ENCODE results near the gene MS4A12.
"Not testable (repeated sequence)": the region's sequence is repeated elsewhere in the genome, so short reads cannot be mapped to it uniquely, and the experiment has no call there.

The MS4A12 gene

GRCh38 chr11:60530454-60531100 is 38.0 kb downstream of the MS4A12 start:
- no peaks in the 10 kb centered on the region for H4K20me1 ChIP-seq (ENCODE audit: insufficient read depth, low read length, poor library complexity, severe bottlenecking)
- H3K4me1 ChIP-seq (ENCODE audit: insufficient read depth, low read length, poor library complexity, severe bottlenecking): no peaks in the 10 kb centered on the region
- no peaks in the 10 kb centered on the region for H3K36me3 ChIP-seq (ENCODE audit: insufficient read depth, low read length)
- no peak overlapping the region for H3K9ac ChIP-seq (ENCODE audit: low read depth, low read length, poor library complexity, severe bottlenecking)
- TF ChIP-seq CTCF (conservative IDR thresholded peaks at IDR 0.05; ENCODE audit: low read length): no peak
- TF ChIP-seq EZH2phosphoT487 (IDR thresholded peaks at IDR 0.05; ENCODE audit: borderline replicate concordance): no peak
- no peak overlapping the region for H2AFZ ChIP-seq (ENCODE audit: low read length)
- H3K4me3 ChIP-seq (ENCODE audit: low read length, poor library complexity, severe bottlenecking): no peak overlapping the region
- H3K79me2 ChIP-seq (ENCODE audit: insufficient read depth, low read length): no peaks in the 10 kb centered on the region
- no peaks in the 10 kb centered on the region for H3K9me2 ChIP-seq (replicated peaks; ENCODE audit: low read depth, low read length)
- H3K4me2 ChIP-seq (ENCODE audit: low read depth, low read length, poor library complexity, severe bottlenecking): no peak overlapping the region
- H3K27me3 ChIP-seq (ENCODE audit: insufficient read depth, low read length, poor library complexity, severe bottlenecking): no peaks in the 10 kb centered on the region
- H3K9me3 ChIP-seq (ENCODE audit: insufficient read depth, low read depth, low read length): no peaks in the 10 kb centered on the region
- H3F3A ChIP-seq (ENCODE audit: low read depth): no peaks in the 10 kb centered on the region

GRCh38 chr11:60532383-60532782 is 39.8 kb downstream of the MS4A12 start:
- H3K79me2 ChIP-seq (ENCODE audit: insufficient read depth, low read length); H3K9me3 ChIP-seq (ENCODE audit: insufficient read depth, low read depth, low read length): not testable (repeated sequence)

GRCh38 chr11:60538627-60539026 is 46.0 kb downstream of the MS4A12 start:
- not testable (repeated sequence) for H3K4me3 ChIP-seq (ENCODE audit: low read length, poor library complexity, severe bottlenecking); H2AFZ ChIP-seq (ENCODE audit: low read length); H3K4me2 ChIP-seq (ENCODE audit: low read depth, low read length, poor library complexity, severe bottlenecking); H3K79me2 ChIP-seq (ENCODE audit: insufficient read depth, low read length); H3K9me2 ChIP-seq (replicated peaks; ENCODE audit: low read depth, low read length); H3F3A ChIP-seq (ENCODE audit: low read depth); H3K9me3 ChIP-seq (ENCODE audit: insufficient read depth, low read depth, low read length); H4K20me1 ChIP-seq (ENCODE audit: insufficient read depth, low read length, poor library complexity, severe bottlenecking); H3K4me1 ChIP-seq (ENCODE audit: insufficient read depth, low read length, poor library complexity, severe bottlenecking); H3K9ac ChIP-seq (ENCODE audit: low read depth, low read length, poor library complexity, severe bottlenecking); H3K36me3 ChIP-seq (ENCODE audit: insufficient read depth, low read length); H3K27me3 ChIP-seq (ENCODE audit: insufficient read depth, low read length, poor library complexity, severe bottlenecking)

More at GRCh38 chr11:60532383-60532782, 39.8 kb downstream of the MS4A12 start:
- H2AFZ ChIP-seq (ENCODE audit: low read length); H4K20me1 ChIP-seq (ENCODE audit: insufficient read depth, low read length, poor library complexity, severe bottlenecking); H3K4me2 ChIP-seq (ENCODE audit: low read depth, low read length, poor library complexity, severe bottlenecking); H3K27me3 ChIP-seq (ENCODE audit: insufficient read depth, low read length, poor library complexity, severe bottlenecking); H3K36me3 ChIP-seq (ENCODE audit: insufficient read depth, low read length); H3K4me1 ChIP-seq (ENCODE audit: insufficient read depth, low read length, poor library complexity, severe bottlenecking); H3K9me2 ChIP-seq (replicated peaks; ENCODE audit: low read depth, low read length); H3F3A ChIP-seq (ENCODE audit: low read depth); H3K9ac ChIP-seq (ENCODE audit: low read depth, low read length, poor library complexity, severe bottlenecking); H3K4me3 ChIP-seq (ENCODE audit: low read length, poor library complexity, severe bottlenecking): not testable (repeated sequence)

- Histone ChIP-seq H3K4me1 (ENCODE audit: insufficient read depth, low read length, poor library complexity, severe bottlenecking) (no peaks in the 10 kb centered on the region), H3K4me3 (ENCODE audit: low read length, poor library complexity, severe bottlenecking) (no peak overlapping the region), H2AFZ (ENCODE audit: low read length) (no peak overlapping the region), H4K20me1 (ENCODE audit: insufficient read depth, low read length, poor library complexity, severe bottlenecking) (no peaks in the 10 kb centered on the region), H3K4me2 (ENCODE audit: low read depth, low read length, poor library complexity, severe bottlenecking) (no peak overlapping the region), H3F3A (ENCODE audit: low read depth) (no peaks in the 10 kb centered on the region), H3K79me2 (ENCODE audit: insufficient read depth, low read length) (no peaks in the 10 kb centered on the region), H3K9me2 (replicated peaks; ENCODE audit: low read depth, low read length) (no peaks in the 10 kb centered on the region), H3K9ac (ENCODE audit: low read depth, low read length, poor library complexity, severe bottlenecking) (no peak overlapping the region), H3K36me3 (ENCODE audit: insufficient read depth, low read length) (no peaks in the 10 kb centered on the region), H3K27me3 (ENCODE audit: insufficient read depth, low read length, poor library complexity, severe bottlenecking) (no peaks in the 10 kb centered on the region), H3K9me3 (ENCODE audit: insufficient read depth, low read depth, low read length) (peaks cover 4% of the 10 kb centered on the region; the same call in 1 of the 2 replicates)
- TF ChIP-seq CTCF (conservative IDR thresholded peaks at IDR 0.05; ENCODE audit: low read length): no peak
Observed at GRCh38 chr11:60544077-60544476, 51.5 kb downstream of the MS4A12 start.
